ENCODE results near the gene ICA1.
"Not testable (repeated sequence)": the region's sequence is repeated elsewhere in the genome, so short reads cannot be mapped to it uniquely, and the experiment has no call there.

ICA1 gene

GRCh38 chr7:8260871-8261694, 884 bp downstream of the ICA1 start:
- no peak for DNase-seq

GRCh38 chr7:8259586-8260222, 2.3 kb downstream of the ICA1 start:
- DNase-seq = no peak

GRCh38 chr7:8258734-8259133, 3.2 kb downstream of the ICA1 start:
- DNase-seq = no peak

GRCh38 chr7:8258166-8258565, 3.8 kb downstream of the ICA1 start:
- no peak for DNase-seq

- no peak for DNase-seq
Observed at GRCh38 chr7:8255680-8256655, 6.0 kb downstream of the ICA1 start.

GRCh38 chr7:8254667-8255066, 7.3 kb downstream of the ICA1 start:
- DNase-seq = no peak

GRCh38 chr7:8254215-8254614, 7.8 kb downstream of the ICA1 start:
- no peak for DNase-seq

- no peak for DNase-seq
Observed at GRCh38 chr7:8251195-8251594, 10.8 kb downstream of the ICA1 start.

- no peak for DNase-seq
Observed at GRCh38 chr7:8250547-8250946, 11.4 kb downstream of the ICA1 start.

GRCh38 chr7:8249121-8249520, 12.8 kb downstream of the ICA1 start:
- no peak for DNase-seq

- DNase-seq = no peak
Observed at GRCh38 chr7:8246020-8246419, 15.9 kb downstream of the ICA1 start.

- not testable (repeated sequence) for DNase-seq
Observed at GRCh38 chr7:8245032-8245431, 16.9 kb downstream of the ICA1 start.

- not testable (repeated sequence) for DNase-seq
Observed at GRCh38 chr7:8243059-8243458, 18.9 kb downstream of the ICA1 start.

GRCh38 chr7:8239702-8240362, 22.1 kb downstream of the ICA1 start:
- not testable (repeated sequence) for DNase-seq

GRCh38 chr7:8236780-8237407, 25.1 kb downstream of the ICA1 start:
- no peak for DNase-seq

- DNase-seq = no peak
Observed at GRCh38 chr7:8232999-8233847, 28.7 kb downstream of the ICA1 start.

- DNase-seq = no peak
Observed at GRCh38 chr7:8229927-8230326, 32.0 kb downstream of the ICA1 start.

GRCh38 chr7:8228766-8229674, 32.9 kb downstream of the ICA1 start:
- no peak for DNase-seq

GRCh38 chr7:8228068-8228467, 33.9 kb downstream of the ICA1 start:
- DNase-seq = no peak

GRCh38 chr7:8227261-8227660, 34.7 kb downstream of the ICA1 start:
- no peak for DNase-seq

All from fibroblast of skin of abdomen (primary cell).